GM23338 (cell line): ENCODE results near the gene ETV2. TPM values are rescaled to one million over a fixed set of nuclear protein-coding genes. Genes with fewer than 3 reads are reported as not detected.
A peak's percentile ranks its signal among the peaks of the same experiment; 100 is the strongest.

Experiments used
- ATAC-seq: fragments of 200-7000 bp; cut with Tn5 transposase; 3 replicates; pipeline ENCODE4 v1.9.1; 2020
- DNase-seq: peaks from one replicate; pipeline ENCODE4 v3.0.0-alpha.2; 2015; ENCODE audit warnings: low spot score
- H2AFZ ChIP-seq: fragments of 200-600 bp; sonication (generic); 2 replicates; pipeline ENCODE4 v1.8.0; 2016; ENCODE audit warnings: antibody characterized with exemption, mild to moderate bottlenecking, moderate library complexity
- H3F3A ChIP-seq: fragments of 200-600 bp; sonication (generic); replicated peaks from 2 replicates; pipeline ENCODE4 v1.8.0; 2017; ENCODE audit warnings: antibody characterized with exemption, mixed run types, low read depth
- H3K27ac ChIP-seq: fragments of 200-600 bp; sonication (generic); 2 replicates; pipeline ENCODE4 v1.6.1; 2016; ENCODE audit warnings: low read depth
- H3K27me3 ChIP-seq: fragments of 200-600 bp; sonication (generic); 2 replicates; pipeline ENCODE4 v1.8.0; 2016; ENCODE audit warnings: mild to moderate bottlenecking, mixed run types, moderate library complexity; ENCODE audit not compliant: insufficient read depth
- H3K36me3 ChIP-seq: fragments of 200-600 bp; sonication (generic); 2 replicates; pipeline ENCODE4 v1.8.0; 2016; ENCODE audit warnings: mild to moderate bottlenecking; ENCODE audit not compliant: insufficient read depth
- H3K4me1 ChIP-seq: fragments of 200-600 bp; sonication (generic); 2 replicates; pipeline ENCODE4 v1.8.0; 2016; ENCODE audit warnings: mild to moderate bottlenecking, moderate library complexity; ENCODE audit not compliant: insufficient read depth
- H3K4me2 ChIP-seq: fragments of 200-600 bp; sonication (generic); 2 replicates; pipeline ENCODE4 v1.7.1; 2017; ENCODE audit warnings: mixed run types
- H3K4me3 ChIP-seq: fragments of 200-600 bp; sonication (generic); 2 replicates; pipeline ENCODE4 v1.6.1; 2016; ENCODE audit warnings: mixed run types
- H3K79me2 ChIP-seq: fragments of 200-600 bp; sonication (generic); replicated peaks from 2 replicates; pipeline ENCODE4 v1.8.0; 2017; ENCODE audit warnings: mild to moderate bottlenecking; ENCODE audit not compliant: insufficient read depth
- H3K9me2 ChIP-seq: fragments of 200-600 bp; sonication (generic); 2 replicates; pipeline ENCODE4 v1.8.0; 2017; ENCODE audit not compliant: insufficient read depth
- H4K20me1 ChIP-seq: fragments of 200-600 bp; sonication (generic); replicated peaks from 2 replicates; pipeline ENCODE4 v1.8.0; 2017; ENCODE audit warnings: mild to moderate bottlenecking; ENCODE audit not compliant: insufficient read depth
- H3K27ac Mint-ChIP-seq: 2 replicates; pipeline ENCODE4 v1.8.0; 2020; ENCODE audit warnings: inconsistent platforms, mild to moderate bottlenecking, moderate library complexity, mixed read lengths
- H3K27me3 Mint-ChIP-seq: 3 replicates; pipeline ENCODE4 v1.8.0; 2022; ENCODE audit warnings: low read depth, mild to moderate bottlenecking, moderate library complexity, mixed read lengths, inconsistent platforms; ENCODE audit not compliant: insufficient read depth, poor library complexity
- H3K36me3 Mint-ChIP-seq: 3 replicates; pipeline ENCODE4 v1.8.0; 2021; ENCODE audit warnings: low read depth, mild to moderate bottlenecking, inconsistent platforms, moderate library complexity, mixed read lengths
- H3K4me1 Mint-ChIP-seq: 3 replicates; pipeline ENCODE4 v1.8.0; 2020; ENCODE audit warnings: mild to moderate bottlenecking, inconsistent platforms, mixed read lengths
- H3K4me3 Mint-ChIP-seq: 3 replicates; pipeline ENCODE4 v1.8.0; 2021; ENCODE audit warnings: moderate library complexity, mild to moderate bottlenecking, inconsistent platforms, mixed read lengths
- H3K9me3 Mint-ChIP-seq: 3 replicates; pipeline ENCODE4 v1.8.0; 2020; ENCODE audit warnings: moderate library complexity, mild to moderate bottlenecking, inconsistent platforms, mixed read lengths
- CREB1 ChIP-seq: fragments of 250-450 bp; sonication (Bioruptor Pico); IDR thresholded peaks from 2 replicates; pipeline ENCODE4 v1.5.0; 2020; ENCODE audit warnings: low read depth, mild to moderate bottlenecking, moderate library complexity
- EZH2 ChIP-seq: fragments of 200-600 bp; sonication (generic); IDR thresholded peaks from one replicate; pipeline ENCODE4 v1.8.0; 2017; ENCODE audit warnings: antibody characterized with exemption, mild to moderate bottlenecking, low read depth; ENCODE audit not compliant: unreplicated experiment
- EZH2phosphoT487 ChIP-seq: fragments of 200-600 bp; sonication (generic); IDR thresholded peaks from one replicate; pipeline ENCODE4 v1.8.1; 2018; ENCODE audit warnings: antibody characterized with exemption; ENCODE audit not compliant: unreplicated experiment
- JUNB ChIP-seq: IDR thresholded peaks from one replicate; pipeline ENCODE4 v1.6.1; 2016; ENCODE audit warnings: antibody characterized with exemption; ENCODE audit not compliant: unreplicated experiment
- NANOG ChIP-seq: IDR thresholded peaks from 2 replicates; pipeline ENCODE4 v1.6.1; 2016; ENCODE audit warnings: antibody characterized with exemption, borderline replicate concordance
- REST ChIP-seq: IDR thresholded peaks from one replicate; pipeline ENCODE4 v1.6.1; 2018; ENCODE audit warnings: antibody characterized with exemption; ENCODE audit not compliant: unreplicated experiment
- ZNF331 ChIP-seq: fragments of 250-450 bp; sonication (Bioruptor Pico); IDR thresholded peaks from 2 replicates; pipeline ENCODE4 v1.5.0; 2020; ENCODE audit warnings: low read depth, mild to moderate bottlenecking, moderate library complexity
- polyA plus RNA-seq: library from polyadenylated mRNA; unstranded; fragments of >200 nt; fragmentation: Nextera tagmentation; extraction: Ambion mirVana; gene quantifications from 2 replicates; pipeline ENCODE4 v1.2.1, GENCODE V29; 2016
- total RNA-seq: library from RNA; depleted of rRNA; stranded (reverse); fragments of >200 nt; shearing (Covaris generic); gene quantifications from 2 replicates; pipeline ENCODE4 v1.2.3, GENCODE V29; 2014
- TF ChIP-seq, protein P1 (sequence below), 2 experiments: fragments of 200-600 bp in 1 of 2; sonication (generic) in 1 of 2; conservative IDR thresholded peaks; 2 replicates each; pipeline versions ENCODE4 v1.5.1 to v1.6.1; 2016 to 2017; ENCODE audit warnings: antibody characterized with exemption in 2 of 2, low read depth in 2 of 2, mild to moderate bottlenecking in 2 of 2, moderate library complexity in 1 of 2
- TF ChIP-seq, protein P2 (sequence below): fragments of 250-450 bp; sonication (Bioruptor Pico); IDR thresholded peaks from 2 replicates; pipeline ENCODE4 v1.5.0; 2020; ENCODE audit warnings: mild to moderate bottlenecking, moderate library complexity

ETV2 gene
- total and polyA plus RNA-seq, 2 experiments from 2014 or later: 0.87 to 1.5 TPM

- no peak for TF ChIP-seq REST
- TF ChIP-seq, protein P1, sequence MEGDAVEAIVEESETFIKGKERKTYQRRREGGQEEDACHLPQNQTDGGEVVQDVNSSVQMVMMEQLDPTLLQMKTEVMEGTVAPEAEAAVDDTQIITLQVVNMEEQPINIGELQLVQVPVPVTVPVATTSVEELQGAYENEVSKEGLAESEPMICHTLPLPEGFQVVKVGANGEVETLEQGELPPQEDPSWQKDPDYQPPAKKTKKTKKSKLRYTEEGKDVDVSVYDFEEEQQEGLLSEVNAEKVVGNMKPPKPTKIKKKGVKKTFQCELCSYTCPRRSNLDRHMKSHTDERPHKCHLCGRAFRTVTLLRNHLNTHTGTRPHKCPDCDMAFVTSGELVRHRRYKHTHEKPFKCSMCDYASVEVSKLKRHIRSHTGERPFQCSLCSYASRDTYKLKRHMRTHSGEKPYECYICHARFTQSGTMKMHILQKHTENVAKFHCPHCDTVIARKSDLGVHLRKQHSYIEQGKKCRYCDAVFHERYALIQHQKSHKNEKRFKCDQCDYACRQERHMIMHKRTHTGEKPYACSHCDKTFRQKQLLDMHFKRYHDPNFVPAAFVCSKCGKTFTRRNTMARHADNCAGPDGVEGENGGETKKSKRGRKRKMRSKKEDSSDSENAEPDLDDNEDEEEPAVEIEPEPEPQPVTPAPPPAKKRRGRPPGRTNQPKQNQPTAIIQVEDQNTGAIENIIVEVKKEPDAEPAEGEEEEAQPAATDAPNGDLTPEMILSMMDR (conservative IDR thresholded peaks at IDR 0.05; ENCODE audit: low read depth in 2 of 2): no peak
- no peak for TF ChIP-seq NANOG
- no peak for TF ChIP-seq EZH2phosphoT487
- no peak for TF ChIP-seq CREB1 (CRISPR knock-in tag)
- no peak for TF ChIP-seq EZH2
These were observed 767 bp downstream of the ETV2 start (continued) for GRCh38 chr19:35642312-35642711.

DNA sequence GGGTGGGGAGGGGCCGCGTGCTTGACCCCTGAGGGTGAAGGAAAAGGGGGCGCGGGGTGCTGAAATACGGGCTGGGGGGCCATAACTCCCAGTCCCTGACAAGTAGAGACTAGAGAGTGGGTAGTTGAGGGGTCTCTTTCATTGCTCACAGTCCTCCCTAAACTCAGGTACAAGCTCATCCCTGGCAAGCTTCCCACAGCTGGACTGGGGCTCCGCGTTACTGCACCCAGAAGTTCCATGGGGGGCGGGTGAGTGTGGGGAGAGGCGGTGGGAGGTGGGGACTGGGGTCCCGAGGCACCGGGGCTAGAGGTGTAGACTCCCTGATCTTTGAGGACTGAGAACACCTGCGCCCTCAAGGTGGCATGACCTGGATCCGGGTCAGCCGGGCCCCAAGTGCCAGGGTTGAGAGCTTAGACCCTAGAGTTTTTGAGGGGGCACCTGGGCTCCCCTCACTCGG, 1.3 kb downstream of the ETV2 start:
- Mint-ChIP-seq H3K27me3 (peaks cover 22% of the 10 kb centered on the region), H3K4me3 (peak overlapping the region; percentile 83), H3K4me1 (peaks cover 37% of the 10 kb centered on the region), H3K36me3 (peaks cover 4% of the 10 kb centered on the region; the same call in 2 of the 3 replicates), H3K9me3 (no peaks in the 10 kb centered on the region; the same call in 1 of the 3 replicates), H3K27ac (no peak overlapping the region)
- H3K4me1 ChIP-seq: peaks cover 29% of the 10 kb centered on the region
- H3K36me3 ChIP-seq: no peaks in the 10 kb centered on the region
- ATAC-seq (no peak), DNase-seq (peak; percentile 28)
- H3K27ac ChIP-seq: no peak overlapping the region
- peaks cover 27% of the 10 kb centered on the region; the same call in 1 of the 2 replicates for H3K27me3 ChIP-seq
- peak overlapping the region; percentile 78 for H3K4me3 ChIP-seq
- 0 out of 2 replicates have a peak, but pooled peaks cover 15% of the 10 kb centered on the region for H3F3A ChIP-seq
- H3K4me2 ChIP-seq: peak overlapping the region; percentile 95
- no peaks in the 10 kb centered on the region for H3K79me2 ChIP-seq
- no peaks in the 10 kb centered on the region for H3K9me2 ChIP-seq
- no peaks in the 10 kb centered on the region for H4K20me1 ChIP-seq
- peak overlapping the region; percentile 96; the same call in 1 of the 2 replicates for H2AFZ ChIP-seq
- TF ChIP-seq REST: no peak
- TF ChIP-seq, protein P2, sequence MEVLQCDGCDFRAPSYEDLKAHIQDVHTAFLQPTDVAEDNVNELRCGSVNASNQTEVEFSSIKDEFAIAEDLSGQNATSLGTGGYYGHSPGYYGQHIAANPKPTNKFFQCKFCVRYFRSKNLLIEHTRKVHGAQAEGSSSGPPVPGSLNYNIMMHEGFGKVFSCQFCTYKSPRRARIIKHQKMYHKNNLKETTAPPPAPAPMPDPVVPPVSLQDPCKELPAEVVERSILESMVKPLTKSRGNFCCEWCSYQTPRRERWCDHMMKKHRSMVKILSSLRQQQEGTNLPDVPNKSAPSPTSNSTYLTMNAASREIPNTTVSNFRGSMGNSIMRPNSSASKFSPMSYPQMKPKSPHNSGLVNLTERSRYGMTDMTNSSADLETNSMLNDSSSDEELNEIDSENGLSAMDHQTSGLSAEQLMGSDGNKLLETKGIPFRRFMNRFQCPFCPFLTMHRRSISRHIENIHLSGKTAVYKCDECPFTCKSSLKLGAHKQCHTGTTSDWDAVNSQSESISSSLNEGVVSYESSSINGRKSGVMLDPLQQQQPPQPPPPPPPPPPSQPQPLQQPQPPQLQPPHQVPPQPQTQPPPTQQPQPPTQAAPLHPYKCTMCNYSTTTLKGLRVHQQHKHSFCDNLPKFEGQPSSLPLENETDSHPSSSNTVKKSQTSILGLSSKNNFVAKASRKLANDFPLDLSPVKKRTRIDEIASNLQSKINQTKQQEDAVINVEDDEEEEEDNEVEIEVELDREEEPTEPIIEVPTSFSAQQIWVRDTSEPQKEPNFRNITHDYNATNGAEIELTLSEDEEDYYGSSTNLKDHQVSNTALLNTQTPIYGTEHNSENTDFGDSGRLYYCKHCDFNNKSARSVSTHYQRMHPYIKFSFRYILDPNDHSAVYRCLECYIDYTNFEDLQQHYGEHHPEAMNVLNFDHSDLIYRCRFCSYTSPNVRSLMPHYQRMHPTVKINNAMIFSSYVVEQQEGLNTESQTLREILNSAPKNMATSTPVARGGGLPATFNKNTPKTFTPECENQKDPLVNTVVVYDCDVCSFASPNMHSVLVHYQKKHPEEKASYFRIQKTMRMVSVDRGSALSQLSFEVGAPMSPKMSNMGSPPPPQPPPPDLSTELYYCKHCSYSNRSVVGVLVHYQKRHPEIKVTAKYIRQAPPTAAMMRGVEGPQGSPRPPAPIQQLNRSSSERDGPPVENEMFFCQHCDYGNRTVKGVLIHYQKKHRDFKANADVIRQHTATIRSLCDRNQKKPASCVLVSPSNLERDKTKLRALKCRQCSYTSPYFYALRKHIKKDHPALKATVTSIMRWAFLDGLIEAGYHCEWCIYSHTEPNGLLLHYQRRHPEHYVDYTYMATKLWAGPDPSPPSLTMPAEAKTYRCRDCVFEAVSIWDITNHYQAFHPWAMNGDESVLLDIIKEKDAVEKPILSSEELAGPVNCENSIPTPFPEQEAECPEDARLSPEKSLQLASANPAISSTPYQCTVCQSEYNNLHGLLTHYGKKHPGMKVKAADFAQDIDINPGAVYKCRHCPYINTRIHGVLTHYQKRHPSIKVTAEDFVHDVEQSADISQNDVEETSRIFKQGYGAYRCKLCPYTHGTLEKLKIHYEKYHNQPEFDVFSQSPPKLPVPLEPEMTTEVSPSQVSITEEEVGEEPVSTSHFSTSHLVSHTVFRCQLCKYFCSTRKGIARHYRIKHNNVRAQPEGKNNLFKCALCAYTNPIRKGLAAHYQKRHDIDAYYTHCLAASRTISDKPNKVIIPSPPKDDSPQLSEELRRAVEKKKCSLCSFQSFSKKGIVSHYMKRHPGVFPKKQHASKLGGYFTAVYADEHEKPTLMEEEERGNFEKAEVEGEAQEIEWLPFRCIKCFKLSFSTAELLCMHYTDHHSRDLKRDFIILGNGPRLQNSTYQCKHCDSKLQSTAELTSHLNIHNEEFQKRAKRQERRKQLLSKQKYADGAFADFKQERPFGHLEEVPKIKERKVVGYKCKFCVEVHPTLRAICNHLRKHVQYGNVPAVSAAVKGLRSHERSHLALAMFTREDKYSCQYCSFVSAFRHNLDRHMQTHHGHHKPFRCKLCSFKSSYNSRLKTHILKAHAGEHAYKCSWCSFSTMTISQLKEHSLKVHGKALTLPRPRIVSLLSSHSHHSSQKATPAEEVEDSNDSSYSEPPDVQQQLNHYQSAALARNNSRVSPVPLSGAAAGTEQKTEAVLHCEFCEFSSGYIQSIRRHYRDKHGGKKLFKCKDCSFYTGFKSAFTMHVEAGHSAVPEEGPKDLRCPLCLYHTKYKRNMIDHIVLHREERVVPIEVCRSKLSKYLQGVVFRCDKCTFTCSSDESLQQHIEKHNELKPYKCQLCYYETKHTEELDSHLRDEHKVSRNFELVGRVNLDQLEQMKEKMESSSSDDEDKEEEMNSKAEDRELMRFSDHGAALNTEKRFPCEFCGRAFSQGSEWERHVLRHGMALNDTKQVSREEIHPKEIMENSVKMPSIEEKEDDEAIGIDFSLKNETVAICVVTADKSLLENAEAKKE (CRISPR knock-in tag): no peak
- TF ChIP-seq ZNF331 (CRISPR knock-in tag): no peak
- no peak for TF ChIP-seq JUNB
- no peak for TF ChIP-seq EZH2phosphoT487
- TF ChIP-seq CREB1 (CRISPR knock-in tag): no peak
